Measurements from ENCODE around the gene TSHZ2.
A peak's percentile ranks its signal among the peaks of the same experiment; 100 is the strongest.
"Not testable (repeated sequence)": the region's sequence is repeated elsewhere in the genome, so short reads cannot be mapped to it uniquely, and the experiment has no call there.

Gene TSHZ2

DNA sequence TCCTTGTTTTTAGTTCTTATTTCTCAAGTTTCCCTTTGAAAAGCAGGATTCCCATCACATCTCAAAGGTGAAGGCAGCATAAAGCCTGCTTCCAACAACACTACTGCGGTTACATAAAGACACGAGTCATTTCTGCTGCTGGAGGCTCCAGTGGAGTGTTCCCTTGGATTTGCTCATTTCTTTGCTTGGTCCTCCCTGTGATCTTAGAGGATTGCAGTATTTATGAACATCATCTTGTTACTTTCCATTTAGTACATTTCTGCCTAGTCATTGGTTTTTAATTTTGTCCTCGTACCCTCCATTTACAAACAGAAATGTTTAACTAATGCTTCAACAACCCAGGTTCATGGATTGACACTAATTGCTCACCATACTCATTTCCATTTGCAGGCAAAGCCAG, 322.6 kb downstream of the TSHZ2 start:
- DNase-seq, result no peak

DNA sequence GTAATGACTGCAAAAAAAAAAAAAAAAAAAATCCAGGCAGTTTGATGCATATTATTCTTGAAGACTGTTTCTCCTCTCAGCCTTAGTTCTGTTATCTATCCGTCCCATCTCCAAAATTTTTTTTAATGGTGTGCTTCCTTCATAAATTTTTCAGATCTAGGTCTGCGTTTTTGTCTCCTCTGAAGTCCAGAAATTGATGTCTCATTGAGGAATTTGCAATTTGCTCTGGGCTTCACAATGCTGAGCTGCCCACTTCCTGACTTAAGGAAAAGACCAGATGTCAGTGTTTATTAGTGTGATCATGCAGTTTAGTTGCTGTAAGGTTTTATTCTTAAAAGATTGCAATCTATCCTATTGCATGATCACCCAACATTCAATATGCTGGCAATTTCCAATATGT, 323.9 kb downstream of the TSHZ2 start:
- no peak for DNase-seq

DNA sequence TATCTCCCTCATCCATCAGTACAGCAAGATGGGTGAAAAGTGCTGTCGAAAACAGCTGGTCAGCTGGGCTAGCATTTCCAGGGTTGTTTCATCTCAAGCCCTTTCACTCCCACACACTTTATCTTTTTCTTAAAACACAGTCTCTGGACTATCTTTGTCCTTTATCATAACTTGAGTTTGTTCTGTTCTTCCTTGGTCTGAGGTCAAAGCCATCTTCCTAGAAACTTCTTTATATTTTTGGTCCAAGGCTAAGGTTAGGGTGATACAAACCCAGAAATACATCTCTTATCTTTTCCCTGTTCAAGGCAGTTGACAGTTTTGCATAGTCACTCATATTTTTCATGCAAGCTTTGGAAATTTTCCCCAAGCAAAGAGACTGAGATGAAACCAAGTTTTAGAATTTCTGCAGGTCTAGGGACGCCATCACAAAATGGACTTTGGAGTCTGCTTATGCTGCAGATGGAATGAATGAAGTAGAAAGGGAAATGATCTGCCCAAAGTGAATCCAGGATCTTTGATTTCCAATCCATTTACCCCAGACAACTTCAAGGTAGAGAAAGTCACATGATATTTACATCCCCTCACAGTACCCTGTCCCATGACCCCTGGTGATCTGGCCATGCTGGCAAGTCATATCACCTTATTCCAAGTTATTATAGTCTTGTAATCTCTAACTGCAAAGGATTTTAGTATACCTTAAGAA, 324.4 kb downstream of the TSHZ2 start:
- no peak for DNase-seq

DNA sequence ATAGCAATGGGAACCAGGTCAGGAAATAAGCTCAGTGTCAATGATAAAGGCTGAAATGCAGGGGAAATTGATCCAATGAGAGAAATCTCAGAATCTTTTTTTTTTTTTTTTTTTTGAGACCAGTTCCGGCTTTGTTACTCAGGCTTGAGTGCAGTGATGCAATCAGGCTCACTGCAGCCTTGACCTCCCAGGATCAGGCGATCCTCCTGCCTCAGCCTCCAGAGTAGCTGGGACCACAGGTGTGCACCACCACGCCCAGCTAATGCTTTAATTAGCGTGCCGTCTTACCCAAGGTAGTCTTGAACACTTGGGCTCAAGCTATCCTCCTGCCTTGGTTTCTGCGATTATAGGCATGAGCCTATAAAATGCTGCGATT, 325.0 kb downstream of the TSHZ2 start:
- DNase-seq, result no peak

DNA sequence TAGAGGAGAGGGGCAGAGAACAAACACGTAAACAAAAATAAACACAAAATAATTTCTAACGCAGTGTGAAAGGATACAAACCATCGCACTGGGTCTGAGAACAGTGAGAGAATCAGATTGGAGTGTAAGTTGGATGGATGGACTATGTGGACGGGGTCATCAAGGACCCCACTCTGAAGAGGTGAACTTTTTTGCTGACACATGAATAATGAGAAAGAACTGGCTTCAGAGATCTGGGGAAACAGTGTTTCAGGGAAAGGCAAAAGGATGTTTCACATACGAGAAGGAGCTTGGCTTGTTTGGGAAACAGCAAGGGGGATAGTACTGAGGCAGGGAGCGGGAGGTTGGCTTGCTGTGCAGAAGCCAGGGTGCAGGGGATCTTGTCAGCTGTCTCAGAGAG, 326.1 kb downstream of the TSHZ2 start:
- no peak for DNase-seq

DNA sequence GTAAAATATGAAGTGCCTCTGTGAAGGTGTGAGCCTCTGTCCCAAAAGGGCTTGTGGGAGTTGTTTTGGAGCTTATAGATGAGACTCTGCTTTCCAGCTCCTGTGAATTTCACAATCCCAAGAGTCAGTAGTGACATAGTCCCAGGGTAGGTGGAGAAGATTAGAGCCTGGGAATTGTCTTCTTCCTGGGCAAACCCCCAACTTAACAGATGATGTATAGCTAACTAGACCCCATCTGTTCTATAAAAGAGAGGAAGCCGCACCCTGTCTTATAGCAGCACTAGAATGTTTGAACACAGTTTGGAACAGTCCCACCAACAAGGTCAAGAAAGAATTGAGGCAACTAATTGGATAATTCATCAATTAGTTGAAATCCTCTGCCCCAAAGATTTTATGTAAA, 326.8 kb downstream of the TSHZ2 start:
- DNase-seq, result no peak

DNA sequence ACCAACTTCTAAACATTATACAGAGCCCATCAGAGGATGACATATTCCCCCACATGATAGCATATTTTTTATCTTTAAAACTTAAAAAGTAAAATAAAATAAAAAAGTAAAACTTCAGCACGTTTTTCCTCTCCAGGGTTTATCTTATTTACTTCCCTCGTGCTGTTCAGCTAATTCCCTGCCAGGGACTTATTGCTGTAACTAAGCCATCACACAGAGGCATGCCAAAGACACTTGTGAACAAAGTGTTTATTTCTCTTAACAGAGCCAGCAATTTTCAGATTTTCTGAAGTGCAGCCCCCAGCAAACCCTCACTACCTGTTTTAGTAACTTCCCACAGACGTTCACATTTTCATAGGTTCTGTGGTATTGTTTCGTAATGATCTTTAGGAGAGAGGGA, 327.7 kb downstream of the TSHZ2 start:
- no peak for DNase-seq

DNA sequence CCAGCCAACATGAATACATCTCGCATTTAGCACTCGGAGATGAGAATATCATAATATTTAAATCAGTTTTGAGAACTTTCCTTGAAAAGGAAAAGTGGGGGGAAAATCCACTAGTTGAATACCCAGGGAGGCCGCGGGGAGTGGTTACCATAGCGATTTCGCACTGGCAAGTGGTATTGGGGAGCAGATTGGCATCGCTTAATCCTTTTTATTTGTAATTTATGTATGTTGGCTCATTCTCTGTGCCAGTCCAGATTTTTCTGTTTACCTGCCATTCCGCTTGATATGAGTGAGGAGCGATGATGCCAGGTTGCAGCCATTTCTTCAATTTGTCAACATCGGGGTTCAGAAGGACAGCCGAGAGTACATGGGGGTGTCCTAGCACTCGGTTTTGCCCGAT, 329.7 kb downstream of the TSHZ2 start:
- DNase-seq, result no peak

DNA sequence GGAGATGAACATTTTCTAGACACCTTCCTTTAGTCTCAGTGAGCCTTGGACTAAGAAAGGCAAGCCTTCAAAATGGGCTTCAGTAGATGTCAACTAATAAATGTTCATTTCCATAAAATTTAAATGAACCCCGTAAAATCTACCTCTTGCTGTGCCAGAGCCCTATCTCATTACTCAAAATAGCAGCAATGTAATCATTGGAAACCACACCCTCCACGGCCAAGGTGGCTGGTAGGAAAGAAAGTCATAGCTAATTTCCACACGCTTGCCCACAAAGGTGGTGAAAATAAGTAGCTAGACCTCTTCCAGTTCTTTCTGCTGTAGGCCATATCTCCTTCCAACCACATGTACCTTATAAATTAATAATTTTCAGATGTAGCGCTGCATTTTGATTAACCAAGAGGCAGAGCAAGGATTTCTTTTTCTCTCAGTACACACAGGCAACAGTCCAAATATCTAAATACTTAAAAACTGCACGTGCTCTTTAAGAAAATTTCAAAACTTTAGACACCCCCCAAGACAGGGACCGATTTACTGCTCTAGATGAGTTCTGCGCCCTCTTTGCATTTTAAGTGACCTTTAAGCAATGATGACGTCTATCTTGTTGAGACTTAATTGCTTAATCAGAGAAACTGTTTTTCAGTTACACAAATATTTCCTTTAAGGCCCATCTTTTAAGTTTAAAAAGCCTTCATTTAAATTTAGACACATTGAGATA, 330.7 kb downstream of the TSHZ2 start:
- no peak for DNase-seq

DNA sequence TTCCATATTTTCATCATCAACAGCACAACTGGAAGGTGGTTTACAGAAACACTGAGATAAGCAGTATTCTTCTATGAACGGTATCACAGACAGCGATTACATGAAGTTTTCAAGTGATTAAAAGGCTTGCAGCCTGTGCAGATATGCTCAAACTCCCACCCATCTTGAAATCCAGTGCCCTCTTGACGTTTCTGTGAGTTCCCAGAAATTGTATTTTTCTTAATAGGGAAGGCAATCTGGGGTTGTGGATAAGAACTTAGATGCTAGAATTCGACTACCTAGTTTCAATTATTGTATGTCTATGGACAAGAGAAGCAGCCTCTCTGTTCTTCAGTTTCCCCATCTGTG, 331.2 kb downstream of the TSHZ2 start:
- DNase-seq, result no peak

DNA sequence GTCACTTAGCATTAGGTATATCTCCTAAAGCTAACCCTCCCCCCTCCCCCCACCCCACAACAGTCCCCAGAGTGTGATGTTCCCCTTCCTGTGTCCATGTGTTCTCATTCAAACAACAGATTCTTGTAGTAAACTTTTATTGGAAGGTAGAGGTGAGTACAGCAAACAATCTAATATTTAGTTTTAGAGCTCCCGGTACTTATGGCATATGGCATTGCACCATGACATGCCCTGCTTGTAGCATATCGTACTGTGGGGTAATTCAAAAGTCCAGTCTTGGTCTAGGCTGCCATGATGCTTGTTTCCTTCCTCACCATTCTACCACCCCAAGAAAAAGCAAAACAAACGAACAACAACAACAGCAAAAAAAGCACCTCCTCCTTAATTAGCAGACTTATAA, 332.0 kb downstream of the TSHZ2 start:
- DNase-seq, result no peak

DNA sequence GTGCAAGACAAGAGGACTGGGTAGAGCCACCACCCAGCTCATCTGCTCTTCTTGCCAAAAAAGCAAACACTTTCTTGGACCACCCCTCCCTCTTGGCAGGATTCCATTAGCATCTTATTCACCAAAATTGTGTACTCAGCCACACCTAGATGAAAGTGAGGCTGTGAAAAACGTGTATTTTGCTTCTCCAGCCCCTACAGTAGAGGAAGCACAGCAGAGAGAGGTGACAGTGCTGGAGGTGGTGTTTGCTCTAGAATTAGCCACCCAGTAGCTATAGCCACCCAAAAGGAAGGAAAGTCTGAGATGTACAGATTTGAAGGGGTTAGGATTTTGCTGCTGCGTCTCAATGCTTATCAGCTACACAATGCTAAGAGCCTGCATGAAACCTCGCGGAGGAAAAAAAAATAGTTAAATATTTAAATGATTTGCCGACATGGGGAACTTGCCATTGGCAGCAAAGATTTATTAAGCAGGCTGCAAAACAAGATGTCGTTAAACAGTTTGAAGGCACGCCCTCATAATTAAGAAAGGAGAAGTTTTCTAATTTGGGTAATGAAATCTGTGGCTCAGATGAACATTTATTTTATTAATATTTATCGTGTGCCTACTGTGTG, 334.1 kb downstream of the TSHZ2 start:
- no peak for DNase-seq

DNA sequence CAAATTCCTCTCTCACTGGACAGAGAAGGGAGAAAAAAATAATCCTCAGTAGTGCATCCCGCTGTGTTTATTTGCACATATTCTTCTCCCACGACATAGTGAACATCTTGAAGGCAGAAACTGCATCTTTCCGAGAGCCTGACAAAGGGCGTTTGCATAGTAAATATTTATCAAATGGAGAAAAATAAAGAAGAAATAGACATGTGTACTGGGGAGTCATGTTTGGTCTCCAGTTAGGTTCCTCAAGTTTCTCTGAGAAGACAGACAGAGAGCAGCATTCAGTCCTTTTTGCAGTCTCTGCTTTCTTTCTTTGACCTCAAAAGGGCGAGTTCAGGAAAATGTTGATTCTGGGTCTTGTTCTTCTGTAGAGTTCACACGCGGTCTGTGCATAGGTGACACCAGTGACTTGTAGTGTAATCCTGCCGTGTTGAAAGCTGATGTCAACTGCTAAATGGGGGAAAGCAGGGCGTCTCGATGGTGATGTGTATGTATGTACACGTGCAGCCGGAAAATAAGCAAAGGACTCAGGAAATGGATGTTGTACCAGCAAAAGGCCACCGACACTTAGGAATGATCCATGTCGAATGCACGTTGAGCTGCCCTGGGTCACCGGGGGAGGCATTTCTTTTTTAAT, 335.9 kb downstream of the TSHZ2 start:
- no peak for DNase-seq

DNA sequence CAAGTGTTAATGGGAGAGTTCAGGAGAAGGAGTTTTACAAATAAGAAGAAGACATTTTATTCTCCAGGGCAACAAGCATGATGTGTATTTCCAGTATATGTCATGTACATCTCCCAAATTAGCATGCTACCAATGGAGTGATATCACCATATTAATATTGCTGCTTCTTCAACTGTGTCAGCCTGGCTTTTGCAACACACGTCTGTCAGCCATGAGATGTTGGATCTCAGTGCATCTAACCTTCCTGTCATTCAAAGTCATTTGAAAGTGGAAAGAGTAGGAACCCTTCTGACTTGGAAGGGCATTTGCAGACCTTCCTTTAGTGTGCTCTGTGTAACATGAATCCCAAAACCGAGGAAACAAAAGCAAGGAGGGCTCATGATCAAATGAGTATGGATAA, 337.4 kb downstream of the TSHZ2 start:
- no peak for DNase-seq

DNA sequence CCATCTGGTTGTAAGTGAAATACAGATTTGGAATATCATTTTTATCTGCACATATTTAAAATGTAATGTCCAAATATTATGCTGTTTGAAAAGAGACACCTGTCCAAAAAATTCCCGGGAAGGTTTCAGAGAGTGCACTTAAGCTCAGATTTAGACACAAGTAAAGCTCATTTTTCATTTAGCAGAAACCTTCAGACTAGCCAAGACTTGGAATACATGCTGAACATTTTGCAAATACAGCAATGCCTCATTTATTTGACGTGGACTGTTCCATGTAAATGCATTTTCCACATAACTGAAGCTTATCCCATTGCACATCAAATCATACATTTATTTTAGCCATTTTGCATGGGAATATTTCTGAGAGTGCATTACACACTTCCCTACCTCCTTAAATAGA, 340.8 kb downstream of the TSHZ2 start:
- DNase-seq, result no peak

DNA sequence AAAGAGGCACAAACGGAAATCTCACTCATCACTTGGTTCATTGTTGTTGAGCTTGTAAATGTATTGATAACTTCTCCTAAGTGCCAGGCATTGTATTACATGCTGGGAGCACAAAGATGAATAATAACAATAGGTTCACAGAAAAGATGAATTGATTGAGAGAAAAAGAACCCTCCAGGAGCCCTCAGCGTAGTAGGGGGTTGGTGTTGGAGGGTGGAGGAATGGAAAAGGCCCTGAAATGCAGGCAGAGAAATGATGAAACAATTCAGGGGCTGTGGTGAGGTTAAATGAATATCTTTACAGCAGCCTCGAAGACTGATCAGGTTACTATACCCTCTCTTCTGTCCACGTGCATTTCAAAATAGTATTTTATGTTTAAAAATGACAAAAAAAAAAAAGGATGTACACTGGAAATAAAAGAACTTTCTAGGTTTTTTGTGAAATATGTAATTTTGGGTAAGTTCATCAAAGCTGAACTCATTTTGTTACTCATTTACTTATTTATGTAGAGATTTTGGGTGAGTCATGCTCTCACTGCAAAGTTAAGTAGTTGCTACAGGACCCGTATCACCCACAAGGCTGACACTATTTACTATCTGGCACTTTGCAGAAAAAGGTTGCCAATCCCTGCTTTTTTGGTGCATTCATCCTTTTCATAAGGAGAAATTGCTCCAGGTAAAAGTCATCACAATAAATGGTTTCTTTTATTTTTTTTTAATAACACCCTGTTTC, 344.2 kb downstream of the TSHZ2 start:
- DNase-seq, result no peak

DNA sequence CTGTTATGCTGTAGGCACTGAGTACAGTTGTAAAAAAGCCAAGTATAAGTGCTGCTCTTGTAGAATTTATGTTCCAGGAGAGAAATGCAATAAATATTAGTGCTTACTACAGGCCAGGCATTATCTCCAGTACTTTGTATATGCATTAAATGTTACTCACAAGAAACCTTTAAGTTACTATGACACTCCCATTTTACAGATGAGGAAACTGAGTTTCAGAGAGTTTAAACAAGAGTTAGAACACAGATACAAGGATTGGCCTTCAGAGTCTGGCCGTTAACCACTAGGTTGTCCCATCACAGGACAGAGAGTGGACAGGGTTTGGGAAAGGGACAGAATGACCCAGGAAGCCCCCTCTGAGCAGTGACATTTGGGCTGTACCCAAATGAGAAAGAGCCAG, 347.0 kb downstream of the TSHZ2 start:
- DNase-seq, result no peak

DNA sequence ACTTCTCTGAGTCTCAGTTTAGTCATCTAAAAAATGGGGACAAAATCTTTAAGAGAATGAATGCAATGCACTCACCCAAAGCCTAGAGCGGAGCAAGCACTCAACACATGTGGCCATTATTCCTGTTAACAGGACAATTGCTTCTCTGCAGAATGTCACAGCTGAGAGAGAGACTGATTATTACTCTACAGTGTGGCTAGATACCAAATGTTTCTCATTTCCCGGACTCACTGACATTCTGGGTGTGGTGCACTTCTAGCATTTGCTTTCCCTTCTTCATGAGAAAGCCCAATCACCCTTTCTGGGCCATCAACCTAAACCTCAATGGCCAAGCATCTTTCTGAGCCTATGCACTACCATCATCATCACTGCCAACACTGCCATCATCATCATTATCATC, 347.6 kb downstream of the TSHZ2 start:
- DNase-seq, result no peak

DNA sequence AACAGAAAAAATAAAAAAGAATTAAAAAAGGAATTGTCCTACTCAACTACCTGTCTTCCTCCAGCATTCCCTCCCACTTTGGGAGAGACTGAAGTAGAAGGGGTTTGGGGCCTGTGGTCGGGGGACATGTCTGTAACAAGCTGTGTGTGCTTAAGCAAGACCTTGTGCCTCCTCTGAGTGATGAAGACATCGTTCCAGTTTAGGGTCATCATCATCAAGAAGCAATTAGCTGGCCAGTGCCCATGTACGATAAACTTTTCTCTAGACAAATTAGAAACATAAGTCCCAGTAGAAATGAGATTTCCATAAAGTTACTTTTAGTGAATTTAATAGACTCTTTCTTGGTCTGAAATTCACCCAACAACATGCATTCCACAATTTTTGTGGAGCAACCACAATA, 348.5 kb downstream of the TSHZ2 start:
- DNase-seq, result no peak

DNA sequence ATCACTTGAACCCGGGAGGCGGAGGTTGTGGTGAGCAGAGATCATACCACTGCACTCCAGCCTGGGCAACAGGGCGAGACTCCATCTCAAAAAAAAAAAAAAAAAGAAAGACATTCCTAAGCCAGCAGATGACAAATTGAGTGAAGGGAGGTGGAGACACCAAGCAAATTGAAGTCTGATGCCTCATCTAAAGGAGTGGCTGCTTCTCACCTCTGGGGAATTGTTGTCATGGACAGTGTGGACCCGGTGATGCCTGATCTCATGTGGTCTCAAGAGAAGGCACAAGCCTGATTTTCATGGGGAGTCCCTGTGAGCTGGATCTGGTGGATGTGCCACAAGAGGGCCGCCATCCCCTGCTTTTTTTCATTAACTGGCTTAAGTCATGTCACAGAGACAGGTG, 349.4 kb downstream of the TSHZ2 start:
- no peak for DNase-seq

DNA sequence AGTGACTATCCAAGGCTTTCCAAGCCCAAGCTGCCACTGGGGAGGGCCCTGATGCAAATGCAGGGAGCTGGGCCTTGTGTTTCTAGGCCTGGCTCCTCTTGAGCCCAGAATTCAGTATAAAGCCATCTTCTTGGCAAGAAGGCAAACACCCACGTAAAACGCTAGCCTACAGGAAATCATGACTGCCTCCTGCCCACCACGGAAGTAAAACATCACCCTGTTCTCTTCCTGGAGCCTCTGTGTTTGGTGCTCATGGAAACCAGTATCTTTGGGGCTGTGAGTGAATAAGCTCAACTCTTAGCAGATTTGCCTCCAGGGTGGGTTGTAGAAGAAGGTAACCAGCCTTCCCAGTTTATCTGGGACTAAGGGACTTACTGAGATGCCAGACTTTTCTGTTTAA, 350.5 kb downstream of the TSHZ2 start:
- DNase-seq, result peak in 1 of 2 donors; percentile 16

DNA sequence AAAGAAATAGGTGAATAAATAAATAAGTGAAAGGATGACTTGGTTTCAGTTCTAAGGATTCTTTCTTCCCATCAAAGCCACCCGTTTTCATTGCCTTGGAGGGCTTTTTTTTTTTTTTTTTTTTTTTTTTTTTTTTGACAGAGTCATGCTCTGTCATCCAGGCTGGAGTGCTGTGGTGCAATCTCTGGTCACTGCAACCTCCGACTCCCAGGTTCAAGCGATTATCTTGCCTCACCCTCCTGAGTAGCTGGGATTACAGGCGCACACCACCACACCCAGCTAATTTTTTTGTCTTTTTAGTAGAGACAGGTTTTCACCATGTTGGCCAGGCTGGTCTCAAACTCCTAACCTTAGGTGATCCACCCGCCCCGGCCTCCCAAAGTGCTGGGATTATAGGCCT, 351.3 kb downstream of the TSHZ2 start:
- not testable (repeated sequence) for DNase-seq

DNA sequence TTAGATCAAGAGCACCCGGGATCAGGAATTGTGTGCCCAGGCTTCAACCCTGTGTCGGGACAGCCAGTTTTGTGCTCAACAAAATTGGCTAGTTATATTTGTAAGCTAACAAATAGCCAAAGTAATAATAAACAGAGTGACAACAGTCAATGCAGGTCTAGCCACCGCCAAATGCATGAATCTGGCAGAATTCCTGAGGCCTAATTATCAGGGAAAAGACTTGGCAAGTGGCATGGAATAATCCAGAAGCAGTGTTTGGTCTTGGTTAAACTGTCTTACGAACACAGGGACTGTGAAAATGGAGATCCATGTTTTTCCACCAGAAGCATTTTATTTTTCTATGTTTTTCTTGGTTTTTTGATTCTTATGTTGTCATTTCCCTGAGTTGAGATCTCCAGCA, 352.7 kb downstream of the TSHZ2 start:
- DNase-seq, result no peak

DNA sequence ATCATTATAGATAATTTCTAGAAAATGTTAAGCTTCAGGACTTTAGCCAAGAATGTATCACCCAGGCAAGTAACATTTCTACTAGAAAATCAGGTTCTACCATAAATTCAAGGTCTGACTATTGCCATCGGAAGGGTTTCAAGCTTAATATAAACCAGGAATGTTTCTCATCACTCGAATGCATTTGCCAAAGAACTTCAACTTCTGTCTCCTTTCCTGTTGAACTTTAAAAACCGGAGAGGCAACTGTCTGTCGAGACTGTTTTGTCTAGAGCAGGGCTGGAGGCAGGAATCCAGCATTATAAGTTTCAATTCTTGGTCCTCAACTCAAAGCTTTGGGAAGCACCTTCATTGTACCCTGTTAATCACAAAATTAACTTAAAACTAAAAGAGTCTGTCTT, 356.8 kb downstream of the TSHZ2 start:
- DNase-seq, result no peak

Data from stimulated activated CD4-positive, alpha-beta T cell treated with anti-CD3 and anti-CD28 coated beads, Interleukin-2, amount 100 ng/mL, for 24 hours (primary cell).